LNCAP (cell line): ENCODE results near the gene RFC5.

Source experiments
- TF ChIP-seq, protein P1 (sequence below): fragments of 450-650 bp; IDR thresholded peaks from 2 replicates; pipeline ENCODE4 v1.5.1; 2017; ENCODE audit warnings: mild to moderate bottlenecking

RFC5 gene

DNA sequence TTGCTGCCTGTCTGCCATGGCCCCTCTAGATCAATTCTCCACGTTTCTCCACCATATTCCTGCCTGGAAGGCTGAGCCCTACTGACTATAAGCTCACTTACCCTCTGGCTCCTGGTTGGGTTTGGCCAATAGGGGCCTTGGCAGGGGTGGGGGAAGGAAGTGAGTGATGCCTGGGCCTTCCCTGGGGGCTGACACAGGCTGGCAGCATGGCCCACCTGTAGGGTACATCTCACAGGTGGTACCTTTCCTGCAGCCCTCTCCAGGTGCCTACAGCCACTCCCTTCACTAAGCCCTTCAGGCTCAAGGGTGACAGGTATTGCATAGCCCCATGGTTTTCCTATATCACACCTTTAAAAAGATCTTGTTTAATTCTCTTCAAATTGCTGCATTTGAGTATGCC lies 3.5 kb downstream of the RFC5 start:
- TF ChIP-seq, protein P1, sequence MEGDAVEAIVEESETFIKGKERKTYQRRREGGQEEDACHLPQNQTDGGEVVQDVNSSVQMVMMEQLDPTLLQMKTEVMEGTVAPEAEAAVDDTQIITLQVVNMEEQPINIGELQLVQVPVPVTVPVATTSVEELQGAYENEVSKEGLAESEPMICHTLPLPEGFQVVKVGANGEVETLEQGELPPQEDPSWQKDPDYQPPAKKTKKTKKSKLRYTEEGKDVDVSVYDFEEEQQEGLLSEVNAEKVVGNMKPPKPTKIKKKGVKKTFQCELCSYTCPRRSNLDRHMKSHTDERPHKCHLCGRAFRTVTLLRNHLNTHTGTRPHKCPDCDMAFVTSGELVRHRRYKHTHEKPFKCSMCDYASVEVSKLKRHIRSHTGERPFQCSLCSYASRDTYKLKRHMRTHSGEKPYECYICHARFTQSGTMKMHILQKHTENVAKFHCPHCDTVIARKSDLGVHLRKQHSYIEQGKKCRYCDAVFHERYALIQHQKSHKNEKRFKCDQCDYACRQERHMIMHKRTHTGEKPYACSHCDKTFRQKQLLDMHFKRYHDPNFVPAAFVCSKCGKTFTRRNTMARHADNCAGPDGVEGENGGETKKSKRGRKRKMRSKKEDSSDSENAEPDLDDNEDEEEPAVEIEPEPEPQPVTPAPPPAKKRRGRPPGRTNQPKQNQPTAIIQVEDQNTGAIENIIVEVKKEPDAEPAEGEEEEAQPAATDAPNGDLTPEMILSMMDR = no peak

GRCh38 chr12:118022728-118023109 lies 6.2 kb downstream of the RFC5 start:
- TF ChIP-seq, protein P1 = no peak

- TF ChIP-seq, protein P1 = no peak
Measured at GRCh38 chr12:118023301-118023860, 6.9 kb downstream of the RFC5 start.

GRCh38 chr12:118025168-118025567 lies 8.7 kb downstream of the RFC5 start:
- TF ChIP-seq, protein P1 = no peak

DNA sequence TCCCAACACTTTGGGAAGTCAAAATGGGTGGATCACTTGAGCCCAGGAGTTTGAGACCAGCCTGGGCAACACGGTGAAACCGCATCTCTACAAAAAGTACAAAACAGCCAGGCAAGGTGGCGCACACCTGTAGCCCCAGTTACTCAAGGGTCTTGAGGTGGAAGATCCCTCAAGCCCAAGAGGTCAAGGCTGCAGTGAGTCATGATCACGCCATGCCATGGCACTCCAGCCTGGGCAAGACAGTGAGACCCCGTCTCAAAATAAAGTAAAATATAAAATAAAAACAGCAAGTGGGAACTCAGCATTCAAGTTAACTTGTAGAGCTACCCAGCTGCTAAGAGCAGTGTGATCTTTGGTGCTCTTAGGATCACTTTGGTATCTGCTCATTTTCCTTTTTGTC lies 12.7 kb downstream of the RFC5 start:
- TF ChIP-seq, protein P1 = no peak

- TF ChIP-seq, protein P1 = no peak
Measured at GRCh38 chr12:118032188-118032587, 15.7 kb downstream of the RFC5 start.

GRCh38 chr12:118033323-118033722 lies 16.8 kb downstream of the RFC5 start:
- TF ChIP-seq, protein P1 = no peak

DNA sequence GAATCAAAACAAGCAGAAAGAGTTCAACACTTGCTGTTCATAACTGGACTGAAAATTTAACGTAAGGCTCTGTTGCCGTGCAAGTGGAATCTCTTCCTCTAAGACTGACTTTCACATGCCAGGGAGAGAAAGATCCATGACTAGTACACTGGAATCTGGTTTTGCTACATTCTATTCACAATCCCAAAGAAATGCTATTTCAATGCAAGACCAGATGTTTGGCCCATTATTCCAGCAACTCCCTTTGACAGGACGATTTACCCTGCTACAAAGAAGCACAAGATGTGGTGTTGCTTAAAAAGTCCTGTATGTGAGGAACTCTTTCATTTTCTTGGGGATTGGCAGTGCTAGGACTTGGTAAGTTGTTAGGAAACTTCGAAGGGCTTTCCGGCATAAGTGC lies 17.4 kb downstream of the RFC5 start:
- TF ChIP-seq, protein P1 = no peak
